Measurements from ENCODE around the gene CACHD1.

CACHD1 gene

DNA sequence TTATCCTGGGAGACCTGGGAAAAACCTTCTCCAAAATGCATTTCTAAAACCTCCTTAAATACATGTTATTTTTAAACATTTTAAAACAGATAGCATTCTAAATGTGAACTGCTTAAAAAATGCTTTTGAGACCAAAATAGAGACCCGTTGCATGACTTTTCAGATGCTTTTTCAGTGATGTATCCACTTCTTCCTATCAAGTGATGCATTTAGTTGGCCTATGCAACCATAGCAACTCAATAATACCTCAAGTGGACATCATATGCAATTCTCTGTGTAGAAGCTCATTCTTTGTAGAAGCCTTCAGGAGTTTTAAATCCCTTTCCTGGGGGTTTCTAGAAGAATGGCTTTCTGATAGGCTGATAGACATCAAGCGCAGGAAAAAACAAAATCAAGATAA, 180.5 kb downstream of the CACHD1 start:
- Histone ChIP-seq H4K5ac (ENCODE audit: low read length) (no peak overlapping the region), H3K79me1 (ENCODE audit: low read length) (no peaks in the 10 kb centered on the region), H3K56ac (ENCODE audit: low read length) (no peak overlapping the region), H3K36me3 (ENCODE audit: control insufficient read depth, insufficient read depth, low read length) (peaks cover 5% of the 10 kb centered on the region), H2BK5ac (ENCODE audit: low read length) (no peak overlapping the region), H3K79me2 (ENCODE audit: control insufficient read depth, insufficient read depth, low read length) (no peaks in the 10 kb centered on the region), H3K18ac (ENCODE audit: low read length) (no peak overlapping the region), H3K4ac (ENCODE audit: low read depth, low read length) (no peak overlapping the region), H4K8ac (ENCODE audit: low read depth, low read length) (no peak overlapping the region), H3K27ac (ENCODE audit: low read depth, low read length) (no peak overlapping the region), H3K4me1 (ENCODE audit: control insufficient read depth, low read depth, low read length) (no peaks in the 10 kb centered on the region), H3K4me3 (ENCODE audit: low read length) (no peak overlapping the region), H2AK5ac (ENCODE audit: low read length) (no peak overlapping the region), H2BK120ac (ENCODE audit: low read depth, low read length) (no peak overlapping the region), H3K9ac (ENCODE audit: low read length) (no peak overlapping the region), H3K27me3 (ENCODE audit: insufficient read depth, low read length, poor library complexity) (no peaks in the 10 kb centered on the region), H2BK15ac (replicated peaks; ENCODE audit: low read depth) (no peak overlapping the region), H3K23ac (ENCODE audit: low read length) (no peak overlapping the region), H3K4me2 (ENCODE audit: low read length) (no peak overlapping the region)
- peak; percentile 10 for DNase-seq
- no CpG with 5 or more reads among the region's 2 CpGs for WGBS (ENCODE audit: extremely low coverage, insufficient coverage, low lambda C conversion rate)

DNA sequence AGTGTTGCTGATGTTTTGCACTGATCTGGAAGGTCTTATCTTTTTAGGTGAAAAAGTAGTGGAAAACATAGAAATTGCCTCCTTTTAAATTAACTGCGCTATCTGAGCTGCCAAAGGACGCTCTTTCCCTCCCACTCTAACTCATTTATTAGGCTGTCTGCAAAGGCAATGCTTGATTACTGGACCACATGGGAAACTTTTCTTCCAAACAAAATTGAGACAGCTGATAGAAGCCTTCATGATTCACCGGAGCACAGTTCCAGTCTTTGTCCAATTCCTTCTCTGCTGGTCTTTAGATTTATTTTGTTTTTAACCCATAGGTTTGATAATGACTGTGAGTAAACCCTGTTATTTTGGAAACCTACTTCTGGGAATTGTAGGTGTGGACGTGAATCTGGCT, 181.9 kb downstream of the CACHD1 start:
- no peak overlapping the region for H2AK5ac ChIP-seq (ENCODE audit: low read length)
- H3K27ac ChIP-seq (ENCODE audit: low read depth, low read length): no peak overlapping the region
- no peak overlapping the region for H2BK120ac ChIP-seq (ENCODE audit: low read depth, low read length)
- H3K23ac ChIP-seq (ENCODE audit: low read length): no peak overlapping the region
- WGBS (ENCODE audit: extremely low coverage, insufficient coverage, low lambda C conversion rate): no CpG with 5 or more reads among the region's 4 CpGs
- no peak overlapping the region for H3K18ac ChIP-seq (ENCODE audit: low read length)
- H3K4ac ChIP-seq (ENCODE audit: low read depth, low read length): no peak overlapping the region
- H4K8ac ChIP-seq (ENCODE audit: low read depth, low read length): no peak overlapping the region
- no peaks in the 10 kb centered on the region for H3K79me2 ChIP-seq (ENCODE audit: control insufficient read depth, insufficient read depth, low read length)
- peaks cover 3% of the 10 kb centered on the region for H3K36me3 ChIP-seq (ENCODE audit: control insufficient read depth, insufficient read depth, low read length)
- H3K4me1 ChIP-seq (ENCODE audit: control insufficient read depth, low read depth, low read length): no peaks in the 10 kb centered on the region
- no peak overlapping the region for H4K5ac ChIP-seq (ENCODE audit: low read length)
- H3K4me3 ChIP-seq (ENCODE audit: low read length): no peak overlapping the region
- H3K4me2 ChIP-seq (ENCODE audit: low read length): no peak overlapping the region
- H2BK5ac ChIP-seq (ENCODE audit: low read length): no peak overlapping the region
- no peak overlapping the region for H2BK15ac ChIP-seq (replicated peaks; ENCODE audit: low read depth)
- no peak overlapping the region for H3K56ac ChIP-seq (ENCODE audit: low read length)
- DNase-seq: no peak
- no peak overlapping the region for H3K9ac ChIP-seq (ENCODE audit: low read length)
- H3K27me3 ChIP-seq (ENCODE audit: insufficient read depth, low read length, poor library complexity): no peaks in the 10 kb centered on the region
- H3K79me1 ChIP-seq (ENCODE audit: low read length): no peaks in the 10 kb centered on the region

DNA sequence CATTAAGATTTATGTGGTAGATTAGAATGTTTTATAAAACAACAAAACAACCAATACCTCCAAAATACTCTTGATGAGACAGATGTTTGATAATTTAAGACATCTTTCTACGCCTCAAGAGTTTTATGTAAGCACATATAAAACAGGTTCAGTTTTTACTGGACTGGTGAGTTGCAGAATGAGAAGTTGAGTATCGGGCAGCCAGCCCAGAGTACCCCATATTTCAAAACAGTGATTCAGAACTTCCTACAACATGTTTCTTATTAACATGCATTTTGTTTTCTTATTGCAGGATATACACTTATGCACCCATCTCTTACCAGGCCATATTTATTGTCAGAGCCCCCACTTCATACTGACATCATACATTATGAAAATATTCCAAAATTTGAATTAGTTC, 183.5 kb downstream of the CACHD1 start:
- H3K4me1 ChIP-seq (ENCODE audit: control insufficient read depth, low read depth, low read length): no peaks in the 10 kb centered on the region
- no peak overlapping the region for H2BK5ac ChIP-seq (ENCODE audit: low read length)
- no peak overlapping the region for H2BK15ac ChIP-seq (replicated peaks; ENCODE audit: low read depth)
- no peak overlapping the region for H3K4me3 ChIP-seq (ENCODE audit: low read length)
- no peak overlapping the region for H3K18ac ChIP-seq (ENCODE audit: low read length)
- WGBS (ENCODE audit: extremely low coverage, insufficient coverage, low lambda C conversion rate): no CpG with 5 or more reads among the region's 2 CpGs
- H3K4me2 ChIP-seq (ENCODE audit: low read length): no peak overlapping the region
- peaks cover 2% of the 10 kb centered on the region for H3K36me3 ChIP-seq (ENCODE audit: control insufficient read depth, insufficient read depth, low read length)
- no peaks in the 10 kb centered on the region for H3K79me2 ChIP-seq (ENCODE audit: control insufficient read depth, insufficient read depth, low read length)
- no peak overlapping the region for H2AK5ac ChIP-seq (ENCODE audit: low read length)
- no peaks in the 10 kb centered on the region for H3K27me3 ChIP-seq (ENCODE audit: insufficient read depth, low read length, poor library complexity)
- no peak overlapping the region for H3K9ac ChIP-seq (ENCODE audit: low read length)
- no peak overlapping the region for H3K23ac ChIP-seq (ENCODE audit: low read length)
- DNase-seq: no peak
- no peak overlapping the region for H3K27ac ChIP-seq (ENCODE audit: low read depth, low read length)
- H3K79me1 ChIP-seq (ENCODE audit: low read length): no peaks in the 10 kb centered on the region
- H3K56ac ChIP-seq (ENCODE audit: low read length): no peak overlapping the region
- no peak overlapping the region for H3K4ac ChIP-seq (ENCODE audit: low read depth, low read length)
- H2BK120ac ChIP-seq (ENCODE audit: low read depth, low read length): no peak overlapping the region
- H4K8ac ChIP-seq (ENCODE audit: low read depth, low read length): no peak overlapping the region
- H4K5ac ChIP-seq (ENCODE audit: low read length): no peak overlapping the region

DNA sequence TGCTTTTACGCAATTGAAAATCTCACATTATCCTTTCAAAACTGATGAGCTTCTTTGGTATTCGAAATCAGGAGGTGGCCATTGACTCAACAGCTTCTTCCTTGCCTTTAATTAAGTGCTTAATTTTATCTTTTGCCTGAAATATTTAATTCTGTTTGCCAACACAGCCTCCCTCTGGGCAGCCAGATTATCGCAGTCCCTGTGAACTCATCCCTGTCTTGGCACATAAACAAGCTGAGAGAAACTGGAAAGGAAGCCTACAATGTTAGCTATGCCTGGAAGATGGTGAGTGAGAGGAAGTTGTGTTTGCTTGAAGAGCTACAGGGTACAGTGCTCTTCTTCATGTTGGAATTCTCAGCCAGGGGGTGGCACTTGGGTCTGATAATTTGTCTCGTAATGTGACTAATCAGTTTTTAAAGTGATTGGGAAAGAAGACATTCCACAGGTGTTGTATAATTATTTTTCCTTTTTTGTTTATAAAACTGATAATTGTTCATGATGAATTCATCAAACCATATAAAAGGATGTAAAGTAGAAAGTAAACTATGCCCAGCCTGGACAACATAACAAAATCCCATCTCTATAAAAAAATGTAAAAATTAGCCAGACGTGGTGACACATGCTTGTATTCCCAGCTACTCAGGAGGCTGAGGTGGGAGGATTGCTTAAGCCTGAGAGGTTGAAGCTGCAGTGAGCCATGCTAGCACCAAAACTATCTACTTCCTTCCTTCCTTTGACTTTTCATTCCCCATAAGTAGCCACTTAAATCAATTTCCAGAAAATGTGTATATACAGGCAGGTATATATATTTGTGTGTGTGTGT, 184.8 kb downstream of the CACHD1 start:
- Histone ChIP-seq H2AK5ac (ENCODE audit: low read length) (no peak overlapping the region), H3K9ac (ENCODE audit: low read length) (no peak overlapping the region), H3K23ac (ENCODE audit: low read length) (no peak overlapping the region), H3K79me2 (ENCODE audit: control insufficient read depth, insufficient read depth, low read length) (no peaks in the 10 kb centered on the region), H3K4me2 (ENCODE audit: low read length) (no peak overlapping the region), H3K56ac (ENCODE audit: low read length) (no peak overlapping the region), H3K18ac (ENCODE audit: low read length) (no peak overlapping the region), H4K5ac (ENCODE audit: low read length) (no peak overlapping the region), H2BK5ac (ENCODE audit: low read length) (no peak overlapping the region), H3K4me3 (ENCODE audit: low read length) (no peak overlapping the region), H3K4me1 (ENCODE audit: control insufficient read depth, low read depth, low read length) (no peaks in the 10 kb centered on the region), H2BK15ac (replicated peaks; ENCODE audit: low read depth) (no peak overlapping the region), H4K8ac (ENCODE audit: low read depth, low read length) (no peak overlapping the region), H3K27ac (ENCODE audit: low read depth, low read length) (no peak overlapping the region), H3K27me3 (ENCODE audit: insufficient read depth, low read length, poor library complexity) (no peaks in the 10 kb centered on the region), H3K4ac (ENCODE audit: low read depth, low read length) (no peak overlapping the region), H2BK120ac (ENCODE audit: low read depth, low read length) (no peak overlapping the region), H3K36me3 (ENCODE audit: control insufficient read depth, insufficient read depth, low read length) (peaks cover 8% of the 10 kb centered on the region), H3K79me1 (ENCODE audit: low read length) (no peaks in the 10 kb centered on the region)
- WGBS (ENCODE audit: extremely low coverage, insufficient coverage, low lambda C conversion rate): no CpG with 5 or more reads among the region's 5 CpGs
- DNase-seq: no peak

DNA sequence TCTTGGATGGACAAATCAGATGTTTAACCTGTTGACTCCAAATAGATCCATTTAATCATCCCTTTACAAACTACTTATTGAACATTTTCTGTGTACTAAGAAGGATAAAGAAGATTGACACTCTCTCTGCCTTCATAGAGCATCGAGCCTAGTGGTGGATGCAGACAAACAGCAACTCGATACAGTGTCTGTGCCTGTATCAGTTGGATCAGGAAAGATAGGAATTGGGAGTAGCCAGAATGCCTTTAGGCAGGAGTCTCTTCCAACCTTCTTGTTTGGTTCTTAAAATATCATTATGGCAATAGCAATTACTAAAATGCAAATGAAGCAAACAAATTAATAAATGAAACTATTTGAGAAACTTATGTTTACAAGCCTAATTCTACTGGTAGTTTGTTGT, 185.9 kb downstream of the CACHD1 start:
- Histone ChIP-seq H3K4me3 (ENCODE audit: low read length) (no peak overlapping the region), H4K8ac (ENCODE audit: low read depth, low read length) (no peak overlapping the region), H3K23ac (ENCODE audit: low read length) (no peak overlapping the region), H2AK5ac (ENCODE audit: low read length) (no peak overlapping the region), H3K27me3 (ENCODE audit: insufficient read depth, low read length, poor library complexity) (no peaks in the 10 kb centered on the region), H3K79me2 (ENCODE audit: control insufficient read depth, insufficient read depth, low read length) (no peaks in the 10 kb centered on the region), H3K4ac (ENCODE audit: low read depth, low read length) (no peak overlapping the region), H2BK5ac (ENCODE audit: low read length) (no peak overlapping the region), H3K36me3 (ENCODE audit: control insufficient read depth, insufficient read depth, low read length) (peaks cover 9% of the 10 kb centered on the region), H3K56ac (ENCODE audit: low read length) (no peak overlapping the region), H3K4me2 (ENCODE audit: low read length) (no peak overlapping the region), H3K27ac (ENCODE audit: low read depth, low read length) (no peak overlapping the region), H2BK15ac (replicated peaks; ENCODE audit: low read depth) (no peak overlapping the region), H3K18ac (ENCODE audit: low read length) (no peak overlapping the region), H4K5ac (ENCODE audit: low read length) (no peak overlapping the region), H3K4me1 (ENCODE audit: control insufficient read depth, low read depth, low read length) (no peaks in the 10 kb centered on the region), H3K9ac (ENCODE audit: low read length) (no peak overlapping the region), H3K79me1 (ENCODE audit: low read length) (no peaks in the 10 kb centered on the region), H2BK120ac (ENCODE audit: low read depth, low read length) (no peak overlapping the region)
- DNase-seq: no peak
- no CpG with 5 or more reads among the region's 2 CpGs for WGBS (ENCODE audit: extremely low coverage, insufficient coverage, low lambda C conversion rate)
